Measurements from ENCODE around the gene UBAP2L. TPM values are rescaled to one million over a fixed set of nuclear protein-coding genes. Genes with fewer than 3 reads are reported as not detected.

The UBAP2L gene
- polyA plus RNA-seq, 1 donor (not counting 4 experiments of a cell fraction or from before 2014, with no cell fraction given): 198 TPM

- H2AFZ ChIP-seq (ENCODE audit: control insufficient read depth, low read length): no peak overlapping the region
- dilution Hi-C loops (cut with MboI; ENCODE audit: extremely low pct_ligation_motif_present, low sequenced_read_pairs): no loop called here
- H3K9me1 ChIP-seq (ENCODE audit: control insufficient read depth, extremely low read depth, insufficient read depth, low read length): no peaks in the 10 kb centered on the region
- FAIRE-seq: no peak
- no peak overlapping the region for H3K4me2 ChIP-seq (ENCODE audit: control insufficient read depth, extremely low read depth, insufficient read depth, low read depth, low read length)
- peaks cover 47% of the 10 kb centered on the region for H3K79me2 ChIP-seq (ENCODE audit: control insufficient read depth, insufficient read depth, low read length)
- no peaks in the 10 kb centered on the region for H3K9me3 ChIP-seq (ENCODE audit: control insufficient read depth, low read depth, low read length)
- no peak for TF ChIP-seq EZH2 (IDR thresholded peaks at IDR 0.05; ENCODE audit: low read length)
- TF ChIP-seq CTCF (optimal IDR thresholded peaks at IDR 0.05 in 1 of 3, IDR thresholded peaks at IDR 0.05 in 1 of 3, conservative IDR thresholded peaks at IDR 0.05 in 1 of 3; ENCODE audit: extremely low read depth in 1 of 3, insufficient read depth in 2 of 3, low read length in 3 of 3): no peak
- no peak overlapping the region for H3K27ac ChIP-seq (ENCODE audit: control insufficient read depth, insufficient read depth, low read length)
- no peaks in the 10 kb centered on the region for H4K20me1 ChIP-seq (ENCODE audit: control insufficient read depth, extremely low read depth, insufficient read depth, low read length)
- H3K27me3 ChIP-seq (ENCODE audit: control insufficient read depth, extremely low read depth, insufficient read depth, low read length): no peaks in the 10 kb centered on the region
- H3K4me3 ChIP-seq (ENCODE audit: control insufficient read depth in 2 of 3, extremely low read depth in 1 of 3, insufficient read depth in 2 of 3, low read depth in 1 of 3, low read length in 3 of 3): no peak overlapping the region
- H3K9ac ChIP-seq (ENCODE audit: control insufficient read depth, extremely low read depth, insufficient read depth, low read length): no peak overlapping the region
- H3K4me1 ChIP-seq (ENCODE audit: control insufficient read depth, extremely low read depth, insufficient read depth, low read length): no peaks in the 10 kb centered on the region
- DNase-seq (ENCODE audit: low read depth, low spot score): no peak
- peaks cover 19 to 30% of the 10 kb centered on the region in 2 experiments for H3K36me3 ChIP-seq (ENCODE audit: control insufficient read depth in 2 of 2, extremely low read depth in 1 of 2, insufficient read depth in 2 of 2, low read length in 2 of 2)
These were observed 17.2 kb downstream of the UBAP2L start for GRCh38 chr1:154237880-154238506.

GRCh38 chr1:154239491-154239890 lies 18.7 kb downstream of the UBAP2L start:
- DNase-seq (ENCODE audit: low read depth, low spot score) (no peak), FAIRE-seq (no peak)
- H3K27me3 ChIP-seq (ENCODE audit: control insufficient read depth, extremely low read depth, insufficient read depth, low read length): no peaks in the 10 kb centered on the region
- no peaks in the 10 kb centered on the region for H3K9me1 ChIP-seq (ENCODE audit: control insufficient read depth, extremely low read depth, insufficient read depth, low read length)
- no peak overlapping the region for H3K9ac ChIP-seq (ENCODE audit: control insufficient read depth, extremely low read depth, insufficient read depth, low read length)
- no peak overlapping the region for H3K27ac ChIP-seq (ENCODE audit: control insufficient read depth, insufficient read depth, low read length)
- no peak overlapping the region for H2AFZ ChIP-seq (ENCODE audit: control insufficient read depth, low read length)
- H4K20me1 ChIP-seq (ENCODE audit: control insufficient read depth, extremely low read depth, insufficient read depth, low read length): no peaks in the 10 kb centered on the region
- H3K4me1 ChIP-seq (ENCODE audit: control insufficient read depth, extremely low read depth, insufficient read depth, low read length): no peaks in the 10 kb centered on the region
- H3K36me3 ChIP-seq (ENCODE audit: control insufficient read depth in 2 of 2, extremely low read depth in 1 of 2, insufficient read depth in 2 of 2, low read length in 2 of 2): peaks cover 29 to 36% of the 10 kb centered on the region in 2 experiments
- H3K9me3 ChIP-seq (ENCODE audit: control insufficient read depth, low read depth, low read length): no peaks in the 10 kb centered on the region
- peaks cover 42% of the 10 kb centered on the region for H3K79me2 ChIP-seq (ENCODE audit: control insufficient read depth, insufficient read depth, low read length)
- H3K4me2 ChIP-seq (ENCODE audit: control insufficient read depth, extremely low read depth, insufficient read depth, low read depth, low read length): no peak overlapping the region
- TF ChIP-seq CTCF (optimal IDR thresholded peaks at IDR 0.05 in 1 of 3, IDR thresholded peaks at IDR 0.05 in 1 of 3, conservative IDR thresholded peaks at IDR 0.05 in 1 of 3; ENCODE audit: extremely low read depth in 1 of 3, insufficient read depth in 2 of 3, low read length in 3 of 3): no peak
- no peak for TF ChIP-seq EZH2 (IDR thresholded peaks at IDR 0.05; ENCODE audit: low read length)
- dilution Hi-C loops (cut with MboI; ENCODE audit: extremely low pct_ligation_motif_present, low sequenced_read_pairs): no loop called here
- no peak overlapping the region for H3K4me3 ChIP-seq (ENCODE audit: control insufficient read depth in 2 of 3, extremely low read depth in 1 of 3, insufficient read depth in 2 of 3, low read depth in 1 of 3, low read length in 3 of 3)

Measured in keratinocyte (primary cell).